Erythroblast (primary cell): ENCODE measurements around the gene PUM1.

ENCODE experiments used
- GATA1 ChIP-seq: IDR thresholded peaks from 2 replicates; pipeline ENCODE4 v1.6.1; 2011; ENCODE audit warnings: low read depth, mild to moderate bottlenecking, control low read depth, low read length, moderate library complexity
- POLR2A ChIP-seq: IDR thresholded peaks from 2 replicates; pipeline ENCODE4 v1.6.1; 2011; ENCODE audit warnings: mild to moderate bottlenecking, low read length

DNA sequence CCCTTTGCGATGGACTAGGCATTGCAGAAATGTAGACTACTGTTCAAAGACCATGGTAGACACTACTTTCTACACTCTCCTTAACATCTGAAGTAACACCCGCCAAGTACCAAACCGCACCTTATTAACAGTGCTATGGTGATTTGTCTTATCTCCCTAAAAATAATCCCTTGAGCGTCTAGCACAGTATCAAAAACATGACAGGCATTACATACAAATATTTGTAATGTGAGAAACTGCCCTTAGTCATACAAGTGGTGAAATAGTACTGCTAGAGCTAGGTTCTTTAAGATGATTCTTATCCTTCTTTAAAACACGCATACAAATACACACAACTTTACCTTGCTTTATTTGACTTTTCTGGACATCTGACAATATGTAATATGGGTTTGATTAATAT lies 27.2 kb downstream of the PUM1 start:
- TF ChIP-seq POLR2A (no peak), GATA1 (no peak)
